Esophagus squamous epithelium (tissue), 5 donors: ENCODE results near the gene UBE2V1. TPM values are rescaled to one million over a fixed set of nuclear protein-coding genes. Genes with fewer than 3 reads are reported as not detected.
"Not testable (repeated sequence)": the region's sequence is repeated elsewhere in the genome, so short reads cannot be mapped to it uniquely, and the experiment has no call there.

Source experiments
- DNase-seq: peaks from one replicate; lab custom pipeline; 2025; lab: John Stamatoyannopoulos, UW
- H3K27ac ChIP-seq, 4 donors: fragments of 200-600 bp; sonication (generic); one replicate each; pipeline ENCODE4 v1.5.1; 2016 to 2019; ENCODE audit warnings: mild to moderate bottlenecking in 1 of 4
- H3K27me3 ChIP-seq, 4 donors: fragments of 200-600 bp; sonication (generic); 1 replicate in 3 of 4; 2 replicates in 1 of 4; pipeline versions ENCODE4 v1.5.1 to v1.6.0; 2017 to 2021; ENCODE audit warnings: antibody characterized with exemption in 1 of 4
- H3K36me3 ChIP-seq, 3 donors: fragments of 200-600 bp; sonication (generic); one replicate each; pipeline ENCODE4 v1.5.1; 2016 to 2019
- H3K4me1 ChIP-seq, 3 donors: fragments of 200-600 bp; sonication (generic); one replicate each; pipeline ENCODE4 v1.5.1; 2017 to 2019
- H3K4me3 ChIP-seq, 4 donors: fragments of 200-600 bp; sonication (generic); 1 replicate in 3 of 4; 2 replicates in 1 of 4; pipeline ENCODE4 v1.5.1; 2016 to 2019; ENCODE audit warnings: mild to moderate bottlenecking in 2 of 4, moderate library complexity in 1 of 4
- H3K9me3 ChIP-seq, 3 donors: fragments of 200-600 bp; sonication (generic); one replicate each; pipeline ENCODE4 v1.5.1; 2016 to 2019
- CTCF ChIP-seq, 6 experiments: fragments of 450-650 bp in 4 of 6; fragments of 200-600 bp in 2 of 6; sonication (generic) in 2 of 6; IDR thresholded peaks; one replicate each; pipeline ENCODE4 v1.5.1; 2016 to 2019; ENCODE audit warnings: antibody characterized with exemption in 6 of 6, mild to moderate bottlenecking in 4 of 6, moderate library complexity in 4 of 6
- POLR2A ChIP-seq, 4 donors: fragments of 450-650 bp; IDR thresholded peaks; one replicate each; pipeline ENCODE4 v1.6.1; 2017; ENCODE audit warnings: antibody characterized with exemption in 4 of 4, mild to moderate bottlenecking in 4 of 4, moderate library complexity in 3 of 4
- WGBS, 2 donors: methylation state at CpG; one replicate each; pipeline ENCODE4 v1.1.5; 2018; 5-methylcytosine and 5-hydroxymethylcytosine counted together
- intact Hi-C: fragments of 100-400 bp; cut with DNase I; formaldehyde crosslinking; loops from one replicate; pipeline ENCODE4 v1.15.0; 2022
- total RNA-seq, 4 donors: library from RNA; depleted of rRNA; stranded (reverse); fragments of >200 nt; gene quantifications; one replicate each; pipeline ENCODE4 v1.1.0, GENCODE V29; 2016
- donor health status: DM: yes; HTN: yes; CAD: no.

The UBE2V1 gene
- total RNA-seq, 4 donors from 2014 or later, result 44.4 to 80.7 (median 63.4) TPM

GRCh38 chr20:50083034-50083433, 29.9 kb downstream of the UBE2V1 start:
- WGBS, 2 donors, result 75 to 95% methylated on average over 2 of the region's 7 CpGs
- no peak for DNase-seq
- TF ChIP-seq POLR2A (IDR thresholded peaks at IDR 0.05) (no peak), CTCF (IDR thresholded peaks at IDR 0.05) (no peak)

GRCh38 chr20:50082056-50082455, 30.9 kb downstream of the UBE2V1 start:
- intact Hi-C loops, H3K9me3 ChIP-seq, H3K27me3 ChIP-seq, H3K4me3 ChIP-seq, DNase-seq, H3K27ac ChIP-seq: not testable (repeated sequence)
- WGBS, 2 donors, result 88 to 90% methylated on average over 9 of the region's 9 CpGs
- Histone ChIP-seq H3K4me1 (peaks cover 15 to 25% (median 22%) of the 10 kb centered on the region in 3 donors), H3K36me3 (peaks cover 0 to 35% (median 0%) of the 10 kb centered on the region in 3 donors)

More at GRCh38 chr20:50083034-50083433, 29.9 kb downstream of the UBE2V1 start:
- Histone ChIP-seq H3K9me3 (no peaks in the 10 kb centered on the region), H3K27me3 (no peaks in the 10 kb centered on the region), H3K4me1 (peaks cover 21 to 32% (median 31%) of the 10 kb centered on the region in 3 donors), H3K4me3 (no peak overlapping the region), H3K27ac (no peak overlapping the region), H3K36me3 (peaks cover 0 to 40% (median 0%) of the 10 kb centered on the region in 3 donors)
- intact Hi-C loops, result no loop called here

GRCh38 chr20:50077818-50078601, 34.9 kb downstream of the UBE2V1 start:
- DNase-seq, result no peak
- H3K27ac ChIP-seq, result no peak overlapping the region
- no peaks in the 10 kb centered on the region for H3K27me3 ChIP-seq
- 45 to 54% methylated on average over 12 to 14 of the region's 17 CpGs for WGBS, 2 donors
- H3K4me3 ChIP-seq, result no peak overlapping the region
- no peak for TF ChIP-seq POLR2A (IDR thresholded peaks at IDR 0.05)
- TF ChIP-seq CTCF (IDR thresholded peaks at IDR 0.05), result no peak
- H3K36me3 ChIP-seq, result peaks cover 0 to 23% (median 0%) of the 10 kb centered on the region in 3 donors
- intact Hi-C loops, result no loop called here
- no peaks in the 10 kb centered on the region for H3K9me3 ChIP-seq
- peaks cover 0 to 16% (median 0%) of the 10 kb centered on the region in 3 donors for H3K4me1 ChIP-seq

GRCh38 chr20:50073500-50073899, 39.5 kb downstream of the UBE2V1 start:
- TF ChIP-seq CTCF (IDR thresholded peaks at IDR 0.05) (no peak), POLR2A (IDR thresholded peaks at IDR 0.05) (no peak)
- H3K9me3 ChIP-seq, result no peaks in the 10 kb centered on the region
- DNase-seq, result no peak
- peaks cover 3 to 27% (median 9%) of the 10 kb centered on the region in 3 donors for H3K4me1 ChIP-seq
- no peak overlapping the region for H3K27ac ChIP-seq
- no peaks in the 10 kb centered on the region for H3K36me3 ChIP-seq
- intact Hi-C loops, result no loop called here
- no peaks in the 10 kb centered on the region for H3K27me3 ChIP-seq
- 89% methylated on average over 1 of the region's 2 CpGs; no CpG with 5 or more reads in 1 of the 2 donors for WGBS, 2 donors
- H3K4me3 ChIP-seq, result no peak overlapping the region

- WGBS, 2 donors, result 12 to 13% methylated on average over 28 to 41 of the region's 48 CpGs
- Histone ChIP-seq H3K4me1 (peaks cover 3 to 23% (median 9%) of the 10 kb centered on the region in 3 donors), H3K27me3 (no peaks in the 10 kb centered on the region), H3K27ac (peak overlapping the region in 1 of 4 donors; percentile 30), H3K4me3 (peak overlapping the region in 3 of 4 donors; percentile 33 to 57 (median 36)), H3K36me3 (no peaks in the 10 kb centered on the region), H3K9me3 (no peaks in the 10 kb centered on the region)
- TF ChIP-seq CTCF (IDR thresholded peaks at IDR 0.05) (peak; percentile 98 to 100 (median 100)), POLR2A (IDR thresholded peaks at IDR 0.05) (no peak)
- intact Hi-C loops, result loop anchor here (2.0 kb wide), 1 partner anchor 92 kb away; no protein-coding TSS in a partner anchor
- DNase-seq, result peak; percentile 26
Measured at GRCh38 chr20:50071039-50071888, 41.7 kb downstream of the UBE2V1 start.
